Urinary bladder (tissue), 4 donors: Measurements from ENCODE around the gene LTC4S. TPM values are rescaled to one million over a fixed set of nuclear protein-coding genes. Genes with fewer than 3 reads are reported as not detected.
A peak's percentile ranks its signal among the peaks of the same experiment; 100 is the strongest.

Source experiments
- DNase-seq: peaks from one replicate; pipeline ENCODE4 v3.0.0-alpha.2; 2015; ENCODE audit errors: extremely low spot score
- H3K27ac ChIP-seq: one replicate; pipeline ENCODE4 v1.5.1; 2013; ENCODE audit warnings: low read depth, mild to moderate bottlenecking, moderate library complexity
- H3K36me3 ChIP-seq: one replicate; pipeline ENCODE4 v1.6.1; 2013; ENCODE audit warnings: mild to moderate bottlenecking, moderate library complexity; ENCODE audit not compliant: insufficient read depth
- H3K4me1 ChIP-seq: one replicate; pipeline ENCODE4 v1.6.1; 2013; ENCODE audit warnings: mild to moderate bottlenecking, moderate library complexity; ENCODE audit not compliant: insufficient read depth
- H3K4me3 ChIP-seq: one replicate; pipeline ENCODE4 v1.5.1; 2013; ENCODE audit warnings: low read depth, low read length
- WGBS: extraction: QIAGEN DNeasy Blood & Tissue Kit; methylation state at CpG from one replicate; pipeline ENCODE4 v1.1.7; 2013; 5-methylcytosine and 5-hydroxymethylcytosine counted together
- polyA plus RNA-seq: library from polyadenylated mRNA; stranded (reverse); fragments of 200-250 nt; gene quantifications from one replicate; pipeline ENCODE4 v1.2.3, GENCODE V29; 2013
- total RNA-seq: library from RNA; depleted of rRNA; stranded (reverse); fragments of >200 nt; gene quantifications from one replicate; pipeline ENCODE4 v1.2.3, GENCODE V29; 2014
- donor health status: healthy with polysubstance abuse.
- donor health status: healthy.

Gene LTC4S
- total and polyA plus RNA-seq, 2 donors = 1.8 to 12.8 TPM

GRCh38 chr5:179816796-179817469 lies 23.1 kb downstream of the LTC4S start:
- H3K4me1 ChIP-seq = no peaks in the 10 kb centered on the region
- no peaks in the 10 kb centered on the region for H3K36me3 ChIP-seq
- DNase-seq = no peak
- under 1% methylated on average over 72 of the region's 72 CpGs for WGBS
- H3K27ac ChIP-seq = peak overlapping the region; percentile 11
- peak overlapping the region; percentile 44 for H3K4me3 ChIP-seq

- DNase-seq = no peak
- H3K4me3 ChIP-seq = peak overlapping the region; percentile 44
- H3K4me1 ChIP-seq = no peaks in the 10 kb centered on the region
- no peaks in the 10 kb centered on the region for H3K36me3 ChIP-seq
- no peak overlapping the region for H3K27ac ChIP-seq
- WGBS = 84% methylated on average over 8 of the region's 8 CpGs
These were observed 23.7 kb downstream of the LTC4S start for GRCh38 chr5:179817470-179817840.

GRCh38 chr5:179817890-179818745 lies 24.3 kb downstream of the LTC4S start:
- DNase-seq = no peak
- WGBS = 57% methylated on average over 14 of the region's 14 CpGs
- H3K4me3 ChIP-seq = peak overlapping the region; percentile 21
- no peaks in the 10 kb centered on the region for H3K4me1 ChIP-seq
- H3K36me3 ChIP-seq = no peaks in the 10 kb centered on the region
- H3K27ac ChIP-seq = peak overlapping the region; percentile 93

- peak; percentile 82 for DNase-seq
- Histone ChIP-seq H3K4me3 (peak overlapping the region; percentile 21), H3K27ac (peak overlapping the region; percentile 99), H3K4me1 (no peaks in the 10 kb centered on the region), H3K36me3 (no peaks in the 10 kb centered on the region)
- 1% methylated on average over 35 of the region's 35 CpGs for WGBS
These were observed 25.0 kb downstream of the LTC4S start for GRCh38 chr5:179818746-179819295.

GRCh38 chr5:179819296-179820126 lies 25.7 kb downstream of the LTC4S start:
- WGBS = 21% methylated on average over 26 of the region's 26 CpGs
- no peaks in the 10 kb centered on the region for H3K36me3 ChIP-seq
- no peak for DNase-seq
- peak overlapping the region; percentile 87 for H3K4me3 ChIP-seq
- H3K4me1 ChIP-seq = no peaks in the 10 kb centered on the region
- peak overlapping the region; percentile 99 for H3K27ac ChIP-seq

- H3K4me3 ChIP-seq = peak overlapping the region; percentile 87
- no peaks in the 10 kb centered on the region for H3K36me3 ChIP-seq
- H3K27ac ChIP-seq = peak overlapping the region; percentile 99
- no peaks in the 10 kb centered on the region for H3K4me1 ChIP-seq
- WGBS = 45% methylated on average over 12 of the region's 12 CpGs
- no peak for DNase-seq
These were observed 26.3 kb downstream of the LTC4S start for GRCh38 chr5:179820127-179820482.

- no peak for DNase-seq
- H3K27ac ChIP-seq = peak within 1 kb of the TSS; percentile 99
- no peaks in the 10 kb centered on the region for H3K4me1 ChIP-seq
- WGBS = under 1% methylated on average over 80 of the region's 81 CpGs
- H3K4me3 ChIP-seq = peak within 1 kb of the TSS; percentile 87
- no peaks in the 10 kb centered on the region for H3K36me3 ChIP-seq
These were observed 26.9 kb downstream of the LTC4S start, which contains the start of gene SQSTM1 for GRCh38 chr5:179820483-179821297. Gene SQSTM1, plus strand, starts transcription at chr5:179820905. Its CDS starts 32 bp downstream, at chr5:179820937.

- peak; percentile 82 for DNase-seq
- peak overlapping the region; percentile 87 for H3K4me3 ChIP-seq
- no peaks in the 10 kb centered on the region for H3K4me1 ChIP-seq
- H3K36me3 ChIP-seq = no peaks in the 10 kb centered on the region
- WGBS = under 1% methylated on average over 54 of the region's 54 CpGs
- H3K27ac ChIP-seq = peak overlapping the region; percentile 99
These were observed 27.7 kb downstream of the LTC4S start for GRCh38 chr5:179821298-179822058.

GRCh38 chr5:179822059-179822432 lies 28.3 kb downstream of the LTC4S start:
- 46% methylated on average over 3 of the region's 3 CpGs for WGBS
- no peaks in the 10 kb centered on the region for H3K4me1 ChIP-seq
- H3K27ac ChIP-seq = no peak overlapping the region
- H3K36me3 ChIP-seq = no peaks in the 10 kb centered on the region
- DNase-seq = no peak
- H3K4me3 ChIP-seq = peak overlapping the region; percentile 87

- H3K36me3 ChIP-seq = no peaks in the 10 kb centered on the region
- DNase-seq = no peak
- H3K4me3 ChIP-seq = peak overlapping the region; percentile 87
- H3K27ac ChIP-seq = no peak overlapping the region
- 60% methylated on average over 8 of the region's 8 CpGs for WGBS
- H3K4me1 ChIP-seq = no peaks in the 10 kb centered on the region
These were observed 28.7 kb downstream of the LTC4S start for GRCh38 chr5:179822444-179822990.

GRCh38 chr5:179823937-179824744 lies 30.4 kb downstream of the LTC4S start:
- no peak overlapping the region for H3K4me3 ChIP-seq
- H3K36me3 ChIP-seq = peaks cover 1% of the 10 kb centered on the region

More at GRCh38 chr5:179823937-179824744, 30.4 kb downstream of the LTC4S start:
- no peaks in the 10 kb centered on the region for H3K4me1 ChIP-seq
- WGBS = 91% methylated on average over 22 of the region's 22 CpGs
- DNase-seq = no peak
- H3K27ac ChIP-seq = no peak overlapping the region
